Measurements from ENCODE around the gene CRY1. TPM values are rescaled to one million over a fixed set of nuclear protein-coding genes. Genes with fewer than 3 reads are reported as not detected.

The CRY1 gene
- total and polyA plus RNA-seq, 2 donors = 13.7 to 45.5 TPM

DNA sequence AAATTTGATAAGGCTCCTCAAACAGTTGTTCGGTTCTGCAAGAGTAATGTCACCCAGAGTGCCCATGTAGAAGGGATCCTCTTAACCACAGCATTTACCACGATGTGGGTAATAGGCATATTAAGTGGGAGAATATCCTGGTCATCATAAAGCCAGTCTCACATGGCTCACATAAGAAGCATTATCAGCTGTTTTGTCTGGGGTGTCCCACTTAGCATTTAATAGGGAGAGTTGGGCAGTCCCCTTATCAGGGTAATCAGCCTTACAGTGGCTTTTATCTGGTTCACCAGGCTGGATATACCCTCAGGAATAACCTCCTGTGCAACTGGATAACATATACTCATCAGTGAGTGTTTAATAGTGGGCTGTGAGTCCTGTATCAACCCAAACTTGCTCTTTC, 150.6 kb downstream of the CRY1 start:
- WGBS = 85% methylated on average over 2 of the region's 2 CpGs
- no peak for DNase-seq (ENCODE audit: extremely low spot score)
- Histone ChIP-seq H3K4me1 (ENCODE audit: insufficient read depth) (no peaks in the 10 kb centered on the region), H3K27ac (ENCODE audit: low read depth) (no peak overlapping the region), H3K4me3 (ENCODE audit: low read depth, low read length) (no peak overlapping the region), H3K36me3 (ENCODE audit: insufficient read depth) (no peaks in the 10 kb centered on the region)

DNA sequence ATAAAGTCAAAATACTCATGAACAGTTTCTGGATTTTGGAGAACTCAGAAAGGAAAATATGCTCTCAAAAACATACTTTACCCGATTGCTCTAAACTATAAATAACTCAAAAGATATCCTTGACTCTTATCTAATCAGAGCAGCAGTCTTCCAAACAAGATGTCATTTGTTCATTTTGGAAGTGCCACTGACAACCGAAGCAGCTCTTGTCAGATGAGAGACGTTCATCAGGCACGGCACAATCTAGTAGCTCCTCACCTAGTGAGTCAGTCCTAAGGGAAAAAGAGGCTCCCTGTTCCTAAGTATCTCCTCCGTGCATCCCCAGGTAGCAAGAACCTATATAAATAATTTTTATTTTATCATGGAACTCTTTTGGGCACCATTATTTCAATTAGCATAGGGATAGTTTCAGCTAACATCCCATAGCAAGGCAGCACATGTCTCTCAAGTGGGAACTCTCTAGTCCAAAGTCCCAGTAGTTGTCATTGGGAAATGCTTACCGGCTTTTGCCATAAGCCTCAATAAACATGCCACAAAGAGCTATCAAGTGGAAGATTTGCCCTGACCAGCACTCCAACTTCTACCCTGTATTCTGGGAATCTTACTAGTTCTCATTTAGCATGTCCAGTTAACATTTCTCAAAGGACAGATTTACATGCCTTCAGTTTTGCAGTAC, 151.7 kb downstream of the CRY1 start:
- Histone ChIP-seq H3K4me3 (ENCODE audit: low read depth, low read length) (no peak overlapping the region), H3K4me1 (ENCODE audit: insufficient read depth) (no peaks in the 10 kb centered on the region), H3K27ac (ENCODE audit: low read depth) (no peak overlapping the region), H3K36me3 (ENCODE audit: insufficient read depth) (no peaks in the 10 kb centered on the region)
- no peak for DNase-seq (ENCODE audit: extremely low spot score)
- WGBS = 41% methylated on average over 6 of the region's 6 CpGs

Other genes starting within 250 kb of the CRY1 start
- gene TMEM263, start 137.6 kb downstream of the CRY1 start, total RNA-seq = 183 TPM
- gene TMEM263, start 137.6 kb downstream of the CRY1 start, polyA plus RNA-seq = 21.5 TPM
- 17.7 TPM for gene MTERF2, start 106.4 kb downstream of the CRY1 start, total RNA-seq
- 14.7 TPM for gene MTERF2, start 106.4 kb downstream of the CRY1 start, polyA plus RNA-seq

Measured in urinary bladder (tissue), 4 donors.